Measurements from ENCODE around the gene CREBBP. TPM values are rescaled to one million over a fixed set of nuclear protein-coding genes. Genes with fewer than 3 reads are reported as not detected.

The CREBBP gene
- total RNA-seq, 4 donors from 2014 or later, result 67.1 to 106 (median 91.0) TPM

DNA sequence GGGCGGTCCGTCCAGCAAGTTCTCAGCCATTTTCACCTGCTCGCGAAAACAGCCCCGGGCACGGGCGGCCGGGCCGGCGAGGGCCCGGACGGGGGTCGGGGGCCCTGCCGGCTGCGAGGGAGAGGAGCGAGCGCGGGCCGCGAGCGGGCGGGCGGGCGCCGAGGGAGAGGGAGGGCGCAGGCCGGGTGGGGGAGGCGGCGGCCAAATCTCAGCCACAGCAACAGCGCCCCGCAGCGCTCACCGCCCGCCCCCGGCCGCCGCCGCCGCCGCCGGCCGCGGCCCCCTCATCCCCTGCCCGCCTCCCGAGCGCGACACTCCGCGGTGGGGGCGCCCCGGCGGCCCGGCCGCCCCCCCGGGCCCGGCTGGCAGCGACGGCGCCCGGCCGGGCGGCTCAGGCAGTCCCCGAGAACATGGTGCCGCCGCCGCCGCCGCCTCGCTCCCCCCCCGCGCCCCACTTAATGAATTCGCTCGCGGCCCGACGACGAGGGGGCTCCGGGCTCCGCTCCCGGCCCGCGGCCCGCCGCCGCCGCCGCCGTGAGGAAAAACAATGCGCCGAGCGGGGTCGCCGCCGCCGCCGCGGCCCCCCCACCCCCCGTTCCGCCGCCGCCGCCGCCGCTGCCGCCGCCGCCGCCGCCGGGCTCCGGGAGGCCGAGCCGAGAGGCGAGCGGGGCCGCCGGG lies 487 bp downstream of the CREBBP start:
- DNase-seq (ENCODE audit: low spot score in 2 of 2), result peak; percentile 55
- Histone ChIP-seq H3K36me3 (no peaks in the 10 kb centered on the region), H3K9me3 (no peaks in the 10 kb centered on the region), H3K27ac (peak overlapping the region; percentile 47 to 95 (median 84)), H3K27me3 (no peaks in the 10 kb centered on the region), H3K4me3 (peak overlapping the region; percentile 77 to 91 (median 82)), H3K4me1 (peaks cover 0 to 45% (median 35%) of the 10 kb centered on the region in 4 donors)
- 0% methylated on average over 6 to 24 of the region's 117 CpGs for WGBS, 2 donors
- no peak for TF ChIP-seq EP300 (IDR thresholded peaks at IDR 0.05)
- peak in 2 of 5 experiments; percentile 44 to 47 for TF ChIP-seq CTCF (IDR thresholded peaks at IDR 0.05)
- TF ChIP-seq POLR2A (IDR thresholded peaks at IDR 0.05), result no peak

DNA sequence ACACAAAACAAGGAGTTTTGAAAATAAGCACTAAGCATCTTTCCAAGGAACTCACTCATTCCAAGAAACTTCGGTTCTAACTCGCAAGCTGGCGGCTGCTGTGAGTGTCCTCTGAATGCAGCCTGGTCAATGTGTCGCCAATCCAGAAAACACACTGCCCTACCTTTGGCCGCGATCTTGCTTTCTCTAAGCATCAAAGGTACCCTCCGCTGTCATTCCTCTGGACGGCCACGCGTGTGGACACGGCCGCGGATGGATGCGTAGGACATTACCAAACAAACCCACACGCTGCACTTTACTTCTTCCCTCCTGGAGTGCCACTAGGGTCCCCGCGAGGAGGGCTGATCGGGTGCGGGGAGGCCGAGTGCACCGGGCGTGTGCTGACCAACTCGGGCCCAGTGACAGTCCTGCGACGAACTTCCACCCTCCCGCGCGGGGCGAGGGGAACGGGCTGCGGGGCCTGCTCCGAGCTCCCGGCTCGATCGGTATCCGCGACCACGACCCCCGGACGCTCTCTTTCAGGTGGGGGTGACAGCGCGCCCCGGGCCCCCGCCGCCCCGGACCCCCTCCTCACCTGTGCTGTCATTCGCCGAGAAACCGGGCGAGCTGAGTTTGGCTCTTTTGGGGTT lies 1.1 kb downstream of the CREBBP start:
- TF ChIP-seq EP300 (IDR thresholded peaks at IDR 0.05), result no peak
- no peak for TF ChIP-seq CTCF (IDR thresholded peaks at IDR 0.05)
- TF ChIP-seq POLR2A (IDR thresholded peaks at IDR 0.05), result no peak
- no peaks in the 10 kb centered on the region for H3K9me3 ChIP-seq
- H3K4me3 ChIP-seq, result peak overlapping the region; percentile 77 to 91 (median 82)
- DNase-seq (ENCODE audit: low spot score in 2 of 2), result no peak
- 0 to 2% methylated on average over 24 to 36 of the region's 50 CpGs for WGBS, 2 donors
- no peaks in the 10 kb centered on the region for H3K36me3 ChIP-seq
- H3K4me1 ChIP-seq, result peaks cover 0 to 51% (median 42%) of the 10 kb centered on the region in 4 donors
- peak overlapping the region; percentile 47 to 95 (median 76) for H3K27ac ChIP-seq
- H3K27me3 ChIP-seq, result no peaks in the 10 kb centered on the region

- Histone ChIP-seq H3K27ac (no peak overlapping the region), H3K9me3 (no peaks in the 10 kb centered on the region), H3K4me3 (peak overlapping the region in 3 of 4 donors; percentile 79 to 91 (median 84)), H3K27me3 (no peaks in the 10 kb centered on the region), H3K4me1 (peaks cover 0 to 59% (median 49%) of the 10 kb centered on the region in 4 donors), H3K36me3 (no peaks in the 10 kb centered on the region)
- 5 to 11% methylated on average over 8 of the region's 8 CpGs for WGBS, 2 donors
- TF ChIP-seq POLR2A (IDR thresholded peaks at IDR 0.05) (no peak), EP300 (IDR thresholded peaks at IDR 0.05) (no peak), CTCF (IDR thresholded peaks at IDR 0.05) (no peak)
- no peak for DNase-seq (ENCODE audit: low spot score in 2 of 2)
Observed at GRCh38 chr16:3878610-3879009, 1.9 kb downstream of the CREBBP start.

- Histone ChIP-seq H3K27ac (no peak overlapping the region), H3K9me3 (no peaks in the 10 kb centered on the region), H3K4me3 (no peak overlapping the region), H3K36me3 (no peaks in the 10 kb centered on the region), H3K27me3 (no peaks in the 10 kb centered on the region), H3K4me1 (peaks cover 0 to 78% (median 67%) of the 10 kb centered on the region in 4 donors)
- DNase-seq (ENCODE audit: low spot score in 2 of 2), result no peak
- TF ChIP-seq POLR2A (IDR thresholded peaks at IDR 0.05), result no peak
- TF ChIP-seq EP300 (IDR thresholded peaks at IDR 0.05), result no peak
- no peak for TF ChIP-seq CTCF (IDR thresholded peaks at IDR 0.05)
- WGBS, 2 donors, result 57 to 61% methylated on average over 6 of the region's 6 CpGs
Observed at GRCh38 chr16:3876695-3877094, 3.8 kb downstream of the CREBBP start.

DNA sequence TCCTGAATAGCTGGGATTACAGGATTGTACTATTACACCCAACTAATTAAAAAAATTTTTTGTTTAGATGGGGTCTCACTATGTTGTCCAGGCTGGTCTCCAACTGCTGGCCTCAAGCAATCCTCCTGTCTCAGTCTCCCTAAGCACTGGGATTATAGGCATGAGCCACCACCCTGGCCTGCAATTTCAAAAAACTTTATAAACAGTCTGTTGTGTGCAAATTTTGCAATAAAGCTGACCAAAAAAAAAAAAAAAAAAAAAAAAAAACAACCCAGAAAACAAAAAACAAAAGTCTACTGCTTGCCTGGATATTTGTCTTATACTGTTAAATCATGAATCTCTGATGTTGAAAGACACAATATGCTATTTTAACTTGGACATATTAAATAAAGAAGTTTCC lies 4.4 kb downstream of the CREBBP start:
- DNase-seq (ENCODE audit: low spot score in 2 of 2), result no peak
- Histone ChIP-seq H3K4me1 (peaks cover 0 to 80% (median 67%) of the 10 kb centered on the region in 4 donors), H3K36me3 (no peaks in the 10 kb centered on the region), H3K4me3 (no peak overlapping the region), H3K9me3 (no peaks in the 10 kb centered on the region), H3K27ac (no peak overlapping the region), H3K27me3 (no peaks in the 10 kb centered on the region)
- TF ChIP-seq POLR2A (IDR thresholded peaks at IDR 0.05), result no peak
- TF ChIP-seq CTCF (IDR thresholded peaks at IDR 0.05), result no peak
- TF ChIP-seq EP300 (IDR thresholded peaks at IDR 0.05), result no peak
